ENCODE measurements around the gene YPEL4.

- no peak for TF ChIP-seq CTCF (IDR thresholded peaks at IDR 0.05; ENCODE audit: borderline replicate concordance, extremely low read depth, low read length, poor library complexity, severe bottlenecking)
- no peak for TF ChIP-seq EZH2 (IDR thresholded peaks at IDR 0.05; ENCODE audit: borderline replicate concordance, low read depth, low read length, severe bottlenecking)
These were observed 29.7 kb upstream of the YPEL4 start for GRCh38 chr11:57679396-57679795.
